A549 treated with AZD9567 at 1 μM for 4 hours (cell line): ENCODE results near the gene IL5RA. TPM values are rescaled to one million over a fixed set of nuclear protein-coding genes. Genes with fewer than 3 reads are reported as not detected.

Experiments used
- total RNA-seq: library from RNA; stranded (reverse); fragments of 200-300 nt; extraction: Qiagen RNA extraction; gene quantifications from 5 replicates; pipeline ENCODE4 v1.2.3, GENCODE V29; 2022; ENCODE audit not compliant: insufficient read depth

IL5RA gene
- not detected in 5 replicates for total RNA-seq

GRCh38 chr3:3110299-3110630 lies at the start of gene IL5RA:
Gene IL5RA, minus strand, starts transcription at chr3:3110374. Its CDS starts 5,390 bp downstream, at chr3:3104984.

GRCh38 chr3:3126477-3127431 lies 16.6 kb upstream of the IL5RA start, which contains the start of gene TRNT1:
Gene TRNT1, plus strand, starts transcription at chr3:3126940. Its CDS starts 2,101 bp downstream, at chr3:3129041.

Other genes with a start within 250 kb of the IL5RA start
- 25.3 to 33.5 TPM (median 31.5 TPM) in 5 replicates for gene TRNT1, start 16.6 kb upstream of the IL5RA start, total RNA-seq
- 22.7 to 40.4 TPM (median 26.4 TPM) in 5 replicates for gene CRBN, start 69.3 kb upstream of the IL5RA start, total RNA-seq